Stimulated activated CD4-positive, alpha-beta T cell treated with anti-CD3 and anti-CD28 coated beads, TNF-alpha, amount 100 ng/mL, for 4 hours (primary cell): Measurements from ENCODE around the gene ITPR1.

Experiments
- DNase-seq, 3 experiments: peaks; one replicate each; pipeline ENCODE4 v3.0.0-alpha.2; 2020; ENCODE audit warnings: low read depth in 3 of 3

The ITPR1 gene

DNA sequence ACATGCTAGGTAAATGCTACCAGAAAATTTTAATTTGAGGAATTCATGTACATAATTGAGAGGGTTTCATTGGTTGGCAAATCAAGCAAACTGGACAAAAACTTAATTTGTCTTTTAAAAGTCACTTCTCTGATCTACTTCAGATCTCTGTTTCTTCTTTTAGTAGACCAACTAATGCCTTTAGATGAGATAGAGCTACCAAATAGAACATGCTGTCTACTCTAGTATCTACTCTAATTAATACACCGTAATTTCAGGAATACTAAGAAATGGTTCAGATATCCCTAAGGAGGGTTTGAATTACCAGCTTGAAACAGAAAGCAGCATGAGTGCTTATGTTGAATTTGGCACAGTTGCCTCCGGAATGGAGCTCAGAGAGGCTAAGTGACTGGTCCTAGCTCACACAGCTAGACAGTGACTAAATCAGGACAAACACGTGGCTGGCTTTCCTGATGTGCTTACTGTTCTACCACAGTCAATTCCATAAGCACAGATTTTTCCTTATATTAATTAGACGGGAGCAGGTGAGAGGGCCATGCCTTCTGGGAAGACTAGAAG, 225.1 kb downstream of the ITPR1 start:
- DNase-seq: no peak

DNA sequence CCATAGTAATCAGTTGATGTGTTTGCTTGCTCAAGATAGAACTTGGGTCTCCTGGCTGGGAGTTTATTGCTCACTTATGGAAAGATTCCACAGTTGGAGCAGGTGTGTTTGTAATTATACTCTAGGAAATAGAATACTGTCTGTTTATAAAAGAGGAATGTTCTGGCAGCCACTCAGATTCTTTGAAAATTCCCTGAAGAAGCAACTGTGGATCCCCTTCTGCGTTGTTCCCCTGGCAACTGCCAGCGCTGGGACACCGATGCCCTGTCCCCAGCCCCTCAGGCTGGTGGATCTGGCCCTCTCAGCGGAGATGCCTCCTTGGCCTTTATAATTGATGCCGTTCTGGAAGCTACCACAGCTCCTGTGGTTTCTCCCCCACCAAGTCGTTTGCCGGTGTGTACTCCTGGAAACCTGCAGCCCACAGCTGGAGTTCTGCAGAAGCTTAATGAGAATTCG, 225.9 kb downstream of the ITPR1 start:
- no peak for DNase-seq

GRCh38 chr3:4720316-4721075, 227.3 kb downstream of the ITPR1 start:
- DNase-seq: no peak

DNA sequence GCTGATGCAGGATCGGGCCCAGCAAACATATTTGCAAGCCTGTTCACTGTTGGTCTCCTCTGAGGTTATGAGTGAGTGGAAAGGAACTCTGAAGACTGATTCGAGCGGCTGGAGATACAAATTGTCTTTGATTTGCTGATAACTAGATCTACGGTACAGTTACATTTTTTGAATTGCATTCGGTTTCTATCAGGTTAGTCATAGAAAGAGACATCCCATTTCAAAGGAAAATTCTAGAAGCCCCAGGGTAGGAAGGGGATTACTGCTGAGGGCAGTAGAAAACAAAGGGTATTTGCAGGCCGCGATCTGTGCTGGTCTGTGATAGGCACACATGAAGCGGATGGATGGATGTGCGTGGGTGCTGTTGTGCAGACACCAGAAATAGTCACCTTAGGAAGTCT, 228.4 kb downstream of the ITPR1 start:
- DNase-seq: no peak

DNA sequence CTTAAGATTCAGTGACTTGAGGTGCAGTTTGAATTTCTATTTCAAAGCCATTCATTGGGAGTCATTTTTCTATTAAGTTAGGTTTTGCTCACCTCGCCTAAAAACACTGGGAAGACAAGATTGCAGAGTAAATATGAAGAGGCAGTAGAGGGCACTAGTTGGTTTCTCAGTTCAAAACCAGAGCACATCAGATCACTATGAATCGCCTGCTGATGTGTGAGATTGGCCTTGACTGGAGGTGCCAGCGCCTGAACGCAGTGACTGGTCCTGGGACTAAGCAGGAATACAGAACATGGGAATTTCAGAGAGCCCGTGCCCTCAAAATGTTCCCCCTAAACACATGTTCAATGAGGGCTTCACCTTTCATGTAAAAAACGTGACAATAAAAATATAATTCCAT, 229.0 kb downstream of the ITPR1 start:
- DNase-seq: no peak

GRCh38 chr3:4724051-4724629, 231.0 kb downstream of the ITPR1 start:
- DNase-seq: no peak

- DNase-seq: no peak
Measured at GRCh38 chr3:4726549-4726948, 233.4 kb downstream of the ITPR1 start.

GRCh38 chr3:4729061-4729973, 236.2 kb downstream of the ITPR1 start:
- DNase-seq: no peak

DNA sequence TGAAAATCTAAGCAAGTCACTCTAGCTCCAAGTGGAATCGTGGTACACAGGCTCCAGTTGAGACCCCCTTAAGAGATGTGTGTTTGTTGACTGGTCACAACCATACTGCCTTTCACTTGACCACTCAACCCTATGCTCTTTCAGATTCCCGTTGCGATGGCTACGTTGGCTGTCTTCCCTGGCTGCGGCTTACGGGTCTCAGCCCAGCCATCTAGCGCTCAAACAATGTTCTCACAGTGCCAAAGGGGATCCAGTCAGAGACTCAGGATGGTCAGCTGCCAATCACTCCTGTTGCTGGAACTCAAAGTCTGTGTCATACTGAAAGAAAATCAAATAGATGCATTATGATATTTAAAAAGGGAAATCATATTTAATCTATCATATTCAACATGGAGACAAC, 237.6 kb downstream of the ITPR1 start:
- no peak for DNase-seq

DNA sequence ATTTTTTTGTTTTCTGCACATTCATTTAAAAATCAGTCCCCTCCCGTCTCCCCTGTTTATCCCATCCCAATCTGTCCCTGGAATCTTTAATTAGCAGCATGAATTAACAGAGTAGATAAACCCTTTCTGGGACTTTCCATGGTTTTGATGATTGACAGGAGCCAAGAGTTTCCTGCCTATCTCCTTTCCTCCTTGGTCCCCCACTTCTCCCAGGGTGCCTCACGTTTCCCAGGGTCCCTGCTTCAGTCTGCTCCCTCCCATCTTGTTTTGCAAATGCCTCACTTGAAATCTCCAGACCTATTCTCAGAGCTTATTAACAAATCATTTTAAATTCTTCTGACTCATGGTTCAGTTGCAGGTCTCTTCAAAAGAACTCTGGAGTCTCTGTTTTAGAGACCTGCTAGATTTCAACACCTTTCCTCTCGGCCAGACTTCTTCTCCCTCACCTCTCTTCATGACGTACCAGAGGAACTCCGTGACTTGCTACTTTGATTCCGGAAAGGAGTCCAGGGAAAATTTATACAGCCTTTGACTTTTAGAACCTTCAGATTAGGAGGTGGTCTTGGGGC, 238.5 kb downstream of the ITPR1 start:
- no peak for DNase-seq

- DNase-seq: no peak
Measured at GRCh38 chr3:4732925-4733324, 239.8 kb downstream of the ITPR1 start.

GRCh38 chr3:4734454-4734853, 241.3 kb downstream of the ITPR1 start:
- DNase-seq: no peak

GRCh38 chr3:4735243-4735642, 242.1 kb downstream of the ITPR1 start:
- DNase-seq: no peak

GRCh38 chr3:4736284-4736861, 243.2 kb downstream of the ITPR1 start:
- no peak for DNase-seq

DNA sequence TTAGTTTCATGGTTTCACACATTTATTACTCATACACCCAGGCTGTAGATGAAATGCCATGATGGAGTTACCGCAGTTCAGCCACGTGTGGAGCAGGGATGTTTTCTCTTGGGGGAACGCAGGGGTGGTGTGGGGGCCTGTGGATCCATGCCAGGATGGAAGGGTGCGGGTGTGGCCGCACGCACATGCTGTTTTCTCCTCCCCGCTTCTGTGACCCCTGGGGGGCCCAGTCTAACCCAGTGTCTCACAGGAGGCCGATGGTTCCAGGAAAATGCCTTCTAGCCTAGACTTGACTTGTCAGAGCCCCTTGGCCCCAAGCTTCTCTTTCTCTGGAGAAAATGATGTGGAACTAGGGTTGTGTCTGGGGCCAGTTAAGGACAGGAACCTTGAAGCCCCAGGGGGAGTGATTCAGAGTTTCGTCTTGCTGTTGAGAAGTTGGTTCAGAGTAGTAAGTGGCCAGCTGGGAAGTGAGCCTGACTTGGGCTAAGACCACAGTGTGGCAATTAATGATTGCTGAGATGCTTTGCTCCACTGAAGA, 245.7 kb downstream of the ITPR1 start:
- DNase-seq: no peak

DNA sequence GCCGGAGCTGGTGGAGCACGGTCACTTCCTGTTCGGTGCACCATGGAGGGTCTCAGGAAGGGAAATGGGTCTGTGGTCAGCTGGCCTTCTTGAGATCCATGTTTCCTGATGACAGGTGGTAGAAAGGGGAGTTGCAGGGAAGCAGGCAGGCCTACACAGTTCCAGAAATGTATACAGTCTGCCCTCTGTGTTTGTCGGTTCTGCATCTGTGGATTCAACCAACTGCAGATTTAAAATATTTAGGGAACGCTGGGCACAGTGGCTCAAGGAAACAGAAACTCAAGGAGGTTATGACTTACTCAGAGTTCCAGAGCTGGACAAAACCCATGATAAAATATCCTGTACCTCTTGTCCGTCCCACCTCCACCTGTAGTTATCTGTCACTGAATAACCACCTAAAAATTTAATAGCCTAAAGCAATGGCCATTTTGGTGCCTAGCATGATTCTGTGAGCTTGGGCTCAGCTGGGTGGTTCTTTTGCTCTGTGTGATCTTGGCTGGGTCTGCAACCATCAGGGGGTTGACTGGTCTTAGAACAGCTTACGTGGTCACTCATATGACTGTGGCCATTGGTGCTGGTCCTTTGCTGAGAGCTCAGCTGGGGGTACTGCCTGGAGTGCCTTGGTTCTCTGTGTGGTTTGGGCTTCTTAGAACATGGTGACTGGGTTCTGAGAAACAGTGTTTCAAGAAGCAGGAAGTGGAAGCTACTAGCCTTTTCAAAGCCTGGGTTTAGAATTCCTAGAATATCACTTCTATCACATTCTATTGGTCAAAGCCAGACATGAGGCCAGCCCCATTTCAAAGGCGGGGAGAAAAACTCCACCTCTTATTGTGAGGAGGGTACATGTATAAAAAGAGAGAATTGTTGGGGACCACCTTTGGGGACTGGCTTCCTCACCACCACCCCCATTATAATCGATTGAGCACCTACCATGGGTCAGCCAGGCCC, 246.4 kb downstream of the ITPR1 start:
- no peak for DNase-seq

- no peak for DNase-seq
Measured at GRCh38 chr3:4740397-4741105, 247.4 kb downstream of the ITPR1 start.

- no peak for DNase-seq
Measured at GRCh38 chr3:4741106-4741403, 247.9 kb downstream of the ITPR1 start.

DNA sequence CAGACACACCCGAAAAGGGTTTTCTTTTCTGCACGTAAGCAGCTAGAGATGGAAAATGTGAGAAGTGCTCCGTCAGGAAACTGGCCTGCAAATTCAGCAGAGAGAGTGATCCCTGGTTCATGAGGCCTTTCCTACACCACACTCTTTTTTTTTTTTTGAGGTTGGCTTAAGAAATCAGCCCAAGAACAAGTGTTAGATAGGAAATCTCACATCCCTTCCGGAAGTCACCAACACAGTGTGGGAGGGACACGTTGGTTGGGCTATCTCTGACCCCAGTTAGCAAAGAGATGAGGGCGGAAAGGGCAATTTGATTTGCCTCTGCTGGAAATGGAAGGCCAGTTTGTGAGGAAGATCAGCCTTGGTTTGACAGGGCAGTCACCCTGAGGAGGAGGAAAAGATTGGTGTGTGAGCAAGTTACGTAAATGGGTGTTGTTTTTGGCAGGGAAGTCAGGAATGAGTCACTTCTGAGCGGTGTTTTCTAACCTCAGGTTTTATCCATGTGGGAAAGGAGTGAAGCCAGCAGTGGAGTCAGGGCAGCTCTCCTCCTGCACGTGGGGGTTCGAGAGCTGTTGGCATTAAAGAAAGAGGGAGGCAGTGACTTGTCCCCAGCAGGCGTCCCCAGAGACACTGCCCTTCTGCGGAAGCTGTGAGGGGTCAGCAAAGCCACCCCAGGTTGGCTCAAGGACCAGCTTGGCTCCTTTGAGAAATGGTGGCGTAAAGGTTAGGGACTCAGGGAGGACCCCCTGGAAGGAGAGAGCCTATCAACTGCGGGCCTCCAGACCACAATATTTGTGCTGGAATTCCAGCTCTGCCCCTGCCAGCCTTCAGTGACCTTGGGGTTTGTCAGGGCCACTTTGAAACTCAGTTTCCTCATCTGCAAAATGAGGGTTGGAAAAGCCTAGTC, 248.5 kb downstream of the ITPR1 start:
- no peak for DNase-seq
